Activated T-helper 17 cell treated with anti-CD3 and anti-CD28 coated beads, Interleukin-2, amount 50 U/mL, for 72 hours (primary cell): ENCODE data around the gene STK11. TPM values are rescaled to one million over a fixed set of nuclear protein-coding genes. Genes with fewer than 3 reads are reported as not detected.

Experiments
- ATAC-seq: fragments of 150-1000 bp; cut with Tn5 transposase; replicated peaks from 2 replicates; pipeline ENCODE4 v1.10.0; 2021; ENCODE audit warnings: mild to moderate bottlenecking, moderate library complexity
- H3K27ac Mint-ChIP-seq: one replicate; pipeline ENCODE4 v1.8.0; 2022; ENCODE audit warnings: mixed read lengths
- H3K27me3 Mint-ChIP-seq: one replicate; pipeline ENCODE4 v1.8.0; 2022; ENCODE audit warnings: mixed read lengths
- H3K36me3 Mint-ChIP-seq: one replicate; pipeline ENCODE4 v1.8.0; 2022; ENCODE audit warnings: low read depth, mild to moderate bottlenecking, mixed read lengths
- H3K4me1 Mint-ChIP-seq: one replicate; pipeline ENCODE4 v1.8.0; 2022; ENCODE audit warnings: mixed read lengths
- H3K4me3 Mint-ChIP-seq: one replicate; pipeline ENCODE4 v1.8.0; 2022; ENCODE audit warnings: mild to moderate bottlenecking, mixed read lengths
- H3K9me3 Mint-ChIP-seq: one replicate; pipeline ENCODE4 v1.8.0; 2022; ENCODE audit warnings: mixed read lengths
- total RNA-seq, 2 donors: library from RNA; stranded (reverse); gene quantifications; one replicate each; pipeline ENCODE4 v1.2.3, GENCODE V29; 2022

STK11 gene
- total RNA-seq, 2 donors from 2014 or later: 77.0 to 86.6 TPM

- Mint-ChIP-seq H3K27me3 (no peaks in the 10 kb centered on the region), H3K27ac (no peak overlapping the region), H3K36me3 (peaks cover 34% of the 10 kb centered on the region), H3K4me3 (peak overlapping the region; percentile 83), H3K9me3 (no peaks in the 10 kb centered on the region), H3K4me1 (peaks cover 23% of the 10 kb centered on the region)
- ATAC-seq: peak; percentile 18
These were observed 61.4 kb downstream of the STK11 start for GRCh38 chr19:1266916-1267476.

GRCh38 chr19:1267477-1268225 lies 62.1 kb downstream of the STK11 start:
- H3K27ac Mint-ChIP-seq: peak overlapping the region; percentile 91

GRCh38 chr19:1268226-1269064 lies 62.9 kb downstream of the STK11 start:
- no peaks in the 10 kb centered on the region for H3K9me3 Mint-ChIP-seq
- peaks cover 33% of the 10 kb centered on the region for H3K4me1 Mint-ChIP-seq
- H3K27me3 Mint-ChIP-seq: no peaks in the 10 kb centered on the region
- no peak for ATAC-seq
- H3K36me3 Mint-ChIP-seq: peaks cover 48% of the 10 kb centered on the region
- peak overlapping the region; percentile 83 for H3K4me3 Mint-ChIP-seq
- peak overlapping the region; percentile 91 for H3K27ac Mint-ChIP-seq

More at GRCh38 chr19:1267477-1268225, 62.1 kb downstream of the STK11 start:
- Mint-ChIP-seq H3K27me3 (no peaks in the 10 kb centered on the region), H3K36me3 (peaks cover 40% of the 10 kb centered on the region), H3K9me3 (no peaks in the 10 kb centered on the region), H3K4me3 (peak overlapping the region; percentile 83), H3K4me1 (peaks cover 28% of the 10 kb centered on the region)
- ATAC-seq: no peak

GRCh38 chr19:1269065-1269477 lies 63.5 kb downstream of the STK11 start, which contains the start of gene CIRBP:
CIRBP (plus strand) TSS chr19:1269332; CDS start chr19:1270934, 1,602 bp downstream.
- Mint-ChIP-seq H3K4me3 (peak within 1 kb of the TSS; percentile 87), H3K27me3 (no peaks in the 10 kb centered on the region), H3K4me1 (peaks cover 37% of the 10 kb centered on the region), H3K9me3 (no peaks in the 10 kb centered on the region), H3K27ac (peak within 1 kb of the TSS; percentile 91), H3K36me3 (peaks cover 54% of the 10 kb centered on the region)
- ATAC-seq: peak; percentile 85

GRCh38 chr19:1269478-1270212 lies 64.1 kb downstream of the STK11 start:
- H3K27ac Mint-ChIP-seq: peak overlapping the region; percentile 91
- peaks cover 37% of the 10 kb centered on the region for H3K4me1 Mint-ChIP-seq
- no peaks in the 10 kb centered on the region for H3K27me3 Mint-ChIP-seq

GRCh38 chr19:1270213-1270853 lies 64.8 kb downstream of the STK11 start:
- no peak for ATAC-seq
- Mint-ChIP-seq H3K27me3 (no peaks in the 10 kb centered on the region), H3K9me3 (no peaks in the 10 kb centered on the region), H3K27ac (peak overlapping the region; percentile 91), H3K4me1 (peaks cover 37% of the 10 kb centered on the region), H3K36me3 (peaks cover 67% of the 10 kb centered on the region), H3K4me3 (peak overlapping the region; percentile 87)

More at GRCh38 chr19:1269478-1270212, 64.1 kb downstream of the STK11 start:
- peak overlapping the region; percentile 87 for H3K4me3 Mint-ChIP-seq
- peaks cover 60% of the 10 kb centered on the region for H3K36me3 Mint-ChIP-seq
- ATAC-seq: peak; percentile 48
- no peaks in the 10 kb centered on the region for H3K9me3 Mint-ChIP-seq

GRCh38 chr19:1270854-1271527 lies 65.4 kb downstream of the STK11 start:
- H3K27me3 Mint-ChIP-seq: no peaks in the 10 kb centered on the region
- peaks cover 37% of the 10 kb centered on the region for H3K4me1 Mint-ChIP-seq
- ATAC-seq: no peak

GRCh38 chr19:1271528-1272422 lies 66.2 kb downstream of the STK11 start:
- Mint-ChIP-seq H3K27me3 (no peaks in the 10 kb centered on the region), H3K9me3 (no peaks in the 10 kb centered on the region), H3K4me1 (peaks cover 37% of the 10 kb centered on the region), H3K4me3 (peak overlapping the region; percentile 87), H3K36me3 (peaks cover 81% of the 10 kb centered on the region), H3K27ac (peak overlapping the region; percentile 91)
- no peak for ATAC-seq

More at GRCh38 chr19:1270854-1271527, 65.4 kb downstream of the STK11 start:
- Mint-ChIP-seq H3K9me3 (no peaks in the 10 kb centered on the region), H3K36me3 (peaks cover 73% of the 10 kb centered on the region), H3K27ac (peak overlapping the region; percentile 91), H3K4me3 (peak overlapping the region; percentile 87)

GRCh38 chr19:1272423-1273262 lies 67.1 kb downstream of the STK11 start:
- ATAC-seq: no peak
- H3K27ac Mint-ChIP-seq: peak overlapping the region; percentile 57
- no peaks in the 10 kb centered on the region for H3K27me3 Mint-ChIP-seq
- H3K9me3 Mint-ChIP-seq: no peaks in the 10 kb centered on the region
- peaks cover 33% of the 10 kb centered on the region for H3K4me1 Mint-ChIP-seq
- H3K4me3 Mint-ChIP-seq: peak overlapping the region; percentile 87
- H3K36me3 Mint-ChIP-seq: peaks cover 89% of the 10 kb centered on the region

GRCh38 chr19:1273263-1274041 lies 67.9 kb downstream of the STK11 start:
- ATAC-seq: no peak
- Mint-ChIP-seq H3K27ac (peak overlapping the region; percentile 57), H3K4me3 (peak overlapping the region; percentile 87), H3K36me3 (peaks cover 95% of the 10 kb centered on the region), H3K4me1 (peaks cover 30% of the 10 kb centered on the region), H3K27me3 (no peaks in the 10 kb centered on the region), H3K9me3 (no peaks in the 10 kb centered on the region)
